Osteoblast (primary cell): ENCODE data around the gene TEPSIN. TPM values are rescaled to one million over a fixed set of nuclear protein-coding genes. Genes with fewer than 3 reads are reported as not detected.

ENCODE experiments used
- DNase-seq: peaks from one replicate; pipeline ENCODE4 v3.0.0; 2011; ENCODE audit warnings: low spot score, mixed read lengths; ENCODE audit not compliant: insufficient read length; ENCODE audit errors: missing footprints
- H2AFZ ChIP-seq: 2 replicates; pipeline ENCODE4 v1.6.0; 2011; ENCODE audit warnings: mild to moderate bottlenecking, low read length
- H3K27ac ChIP-seq: 2 replicates; pipeline ENCODE4 v1.5.1; 2011; ENCODE audit warnings: mild to moderate bottlenecking, low read depth, low read length, moderate library complexity
- H3K27me3 ChIP-seq: 2 replicates; pipeline ENCODE4 v1.6.0; 2012; ENCODE audit warnings: mild to moderate bottlenecking, control low read depth, inconsistent platforms, low read length, moderate library complexity; ENCODE audit not compliant: insufficient read depth
- H3K36me3 ChIP-seq: 2 replicates; pipeline ENCODE4 v1.5.1; 2011; ENCODE audit warnings: mild to moderate bottlenecking, low read length, control low read depth, moderate library complexity; ENCODE audit not compliant: insufficient read depth
- H3K4me1 ChIP-seq: 2 replicates; pipeline ENCODE4 v1.5.1; 2011; ENCODE audit warnings: mild to moderate bottlenecking, low read length, control low read depth, moderate library complexity; ENCODE audit not compliant: insufficient read depth
- H3K4me2 ChIP-seq: 2 replicates; pipeline ENCODE4 v1.6.0; 2011; ENCODE audit warnings: mild to moderate bottlenecking, low read length; ENCODE audit not compliant: insufficient read depth
- H3K4me3 ChIP-seq: fragments of 200-600 bp; sonication (generic); 3 replicates; pipeline ENCODE4 v1.5.1; 2012; ENCODE audit warnings: mild to moderate bottlenecking, low read length, inconsistent platforms; ENCODE audit not compliant: insufficient read depth
- H3K79me2 ChIP-seq: 2 replicates; pipeline ENCODE4 v1.6.0; 2012; ENCODE audit warnings: mild to moderate bottlenecking, low read length, control low read depth, inconsistent platforms; ENCODE audit not compliant: insufficient read depth
- H3K9me3 ChIP-seq: 2 replicates; pipeline ENCODE4 v1.5.1; 2011; ENCODE audit warnings: low read depth, low read length, control low read depth
- H4K20me1 ChIP-seq: 2 replicates; pipeline ENCODE4 v1.6.0; 2012; ENCODE audit warnings: mild to moderate bottlenecking, low read length, control low read depth; ENCODE audit not compliant: insufficient read depth
- total RNA-seq: library from RNA; depleted of rRNA; stranded (reverse); fragments of >200 nt; gene quantifications from 2 replicates; pipeline ENCODE4 v1.2.3, GENCODE V29; 2012
- TF ChIP-seq, protein P1 (sequence below): IDR thresholded peaks from 2 replicates; pipeline ENCODE4 v1.5.1; 2011; ENCODE audit warnings: mild to moderate bottlenecking, low read depth, low read length, moderate library complexity; ENCODE audit errors: extremely low read depth

TEPSIN gene
- total RNA-seq, 1 donor, result 16.6 TPM

DNA sequence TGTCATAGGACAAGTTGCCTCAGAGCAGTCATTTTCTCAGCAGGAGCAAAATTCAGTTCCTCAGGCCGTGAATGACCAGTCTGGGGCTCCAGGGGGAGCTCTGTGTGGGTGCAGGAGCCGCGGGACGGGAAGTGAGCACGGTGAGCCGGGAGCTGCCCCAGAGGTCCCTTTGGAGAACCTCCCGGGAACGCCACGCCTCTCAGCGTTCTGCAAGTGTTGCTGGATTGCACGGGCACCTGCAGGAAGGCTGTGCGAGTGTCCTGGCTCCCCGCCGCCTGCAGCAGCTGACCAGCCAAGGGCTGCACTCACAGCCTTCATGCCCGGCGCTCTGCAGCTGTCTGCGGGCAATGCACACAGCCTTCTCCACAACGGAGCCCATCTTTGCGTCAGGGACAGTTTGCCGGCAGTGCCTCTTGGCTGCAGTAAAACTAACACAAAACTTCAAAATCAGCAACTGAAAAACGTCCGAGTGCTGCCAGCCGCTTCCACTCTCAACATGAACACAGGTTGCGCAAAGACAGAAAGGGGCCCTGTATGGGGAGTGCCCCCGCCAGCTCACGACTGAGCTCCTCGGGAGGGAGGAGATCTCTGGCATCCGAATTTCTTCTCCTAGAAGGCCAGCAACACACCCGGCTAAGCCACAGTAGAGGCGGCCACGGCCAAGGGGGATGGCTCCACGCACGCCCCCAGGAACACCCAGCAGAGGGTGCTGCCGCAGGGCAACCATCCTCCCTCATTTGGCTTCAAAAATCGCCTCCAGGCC is 16.3 kb upstream of the TEPSIN start:
- DNase-seq, result peak; percentile 95
- Histone ChIP-seq H3K27ac (no peak overlapping the region), H3K79me2 (peaks cover 8% of the 10 kb centered on the region), H2AFZ (no peak overlapping the region), H3K4me2 (no peak overlapping the region), H3K4me3 (no peak overlapping the region), H3K27me3 (no peaks in the 10 kb centered on the region), H3K4me1 (peaks cover 6% of the 10 kb centered on the region), H3K9me3 (no peaks in the 10 kb centered on the region), H3K36me3 (peaks cover 33% of the 10 kb centered on the region), H4K20me1 (peaks cover 45% of the 10 kb centered on the region)
- TF ChIP-seq, protein P1, sequence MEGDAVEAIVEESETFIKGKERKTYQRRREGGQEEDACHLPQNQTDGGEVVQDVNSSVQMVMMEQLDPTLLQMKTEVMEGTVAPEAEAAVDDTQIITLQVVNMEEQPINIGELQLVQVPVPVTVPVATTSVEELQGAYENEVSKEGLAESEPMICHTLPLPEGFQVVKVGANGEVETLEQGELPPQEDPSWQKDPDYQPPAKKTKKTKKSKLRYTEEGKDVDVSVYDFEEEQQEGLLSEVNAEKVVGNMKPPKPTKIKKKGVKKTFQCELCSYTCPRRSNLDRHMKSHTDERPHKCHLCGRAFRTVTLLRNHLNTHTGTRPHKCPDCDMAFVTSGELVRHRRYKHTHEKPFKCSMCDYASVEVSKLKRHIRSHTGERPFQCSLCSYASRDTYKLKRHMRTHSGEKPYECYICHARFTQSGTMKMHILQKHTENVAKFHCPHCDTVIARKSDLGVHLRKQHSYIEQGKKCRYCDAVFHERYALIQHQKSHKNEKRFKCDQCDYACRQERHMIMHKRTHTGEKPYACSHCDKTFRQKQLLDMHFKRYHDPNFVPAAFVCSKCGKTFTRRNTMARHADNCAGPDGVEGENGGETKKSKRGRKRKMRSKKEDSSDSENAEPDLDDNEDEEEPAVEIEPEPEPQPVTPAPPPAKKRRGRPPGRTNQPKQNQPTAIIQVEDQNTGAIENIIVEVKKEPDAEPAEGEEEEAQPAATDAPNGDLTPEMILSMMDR, result peak; percentile 47

DNA sequence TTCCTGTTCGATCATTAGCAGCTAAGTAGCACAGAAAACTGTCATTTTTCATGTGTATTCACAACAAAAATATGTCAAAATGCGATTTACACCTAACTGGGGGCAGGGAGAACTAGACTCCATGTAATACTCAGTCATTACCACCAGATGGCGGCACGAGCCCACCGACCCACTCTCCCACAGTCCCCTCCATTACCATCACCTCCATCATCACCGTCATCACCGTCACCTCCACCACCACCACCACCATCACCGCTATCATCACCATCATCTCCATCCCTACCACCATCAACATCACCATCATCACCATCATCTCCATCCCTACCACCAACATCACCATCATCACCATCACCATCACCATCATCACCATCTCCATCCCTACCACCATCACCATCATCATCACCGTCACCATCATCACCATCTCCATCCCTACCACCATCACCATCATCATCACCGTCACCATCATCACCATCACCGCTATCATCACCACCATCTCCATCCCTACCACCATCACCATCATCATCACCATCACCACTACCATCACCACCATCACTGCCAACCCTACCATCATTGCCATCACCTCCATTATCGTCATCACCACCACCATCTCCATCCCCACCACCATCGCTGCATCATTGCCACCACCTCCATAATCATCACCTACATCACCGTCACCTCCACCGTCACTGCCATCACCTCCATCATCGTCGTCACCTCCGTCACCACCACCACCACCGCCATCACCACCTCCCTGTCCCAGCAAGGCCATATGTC is 14.7 kb upstream of the TEPSIN start:
- TF ChIP-seq, protein P1, result peak; percentile 78

DNA sequence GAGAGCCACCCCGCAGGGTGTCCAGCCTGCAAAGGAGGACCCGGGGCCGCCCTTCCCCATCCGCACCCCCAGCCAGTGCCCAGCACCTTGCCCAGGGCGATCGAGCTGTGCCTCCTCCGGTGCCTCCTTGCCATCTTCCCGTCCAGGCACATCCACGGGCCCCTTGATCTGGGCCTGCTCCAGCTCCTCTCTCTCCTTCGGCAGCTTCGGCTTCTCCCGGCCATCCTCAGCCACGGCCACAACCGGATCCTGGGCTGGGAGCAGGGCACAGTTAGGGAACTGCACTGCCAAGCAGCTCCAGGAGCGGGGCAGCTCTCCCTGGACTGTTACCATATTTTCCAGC is 14.1 kb upstream of the TEPSIN start:
- H3K4me1 ChIP-seq, result peaks cover 6% of the 10 kb centered on the region
- no peak overlapping the region for H3K27ac ChIP-seq
- H2AFZ ChIP-seq, result no peak overlapping the region
- peaks cover 22% of the 10 kb centered on the region for H3K36me3 ChIP-seq
- peaks cover 45% of the 10 kb centered on the region for H4K20me1 ChIP-seq
- TF ChIP-seq, protein P1, result no peak
- no peak overlapping the region for H3K4me3 ChIP-seq
- no peak for DNase-seq
- H3K27me3 ChIP-seq, result no peaks in the 10 kb centered on the region
- no peaks in the 10 kb centered on the region for H3K9me3 ChIP-seq
- H3K79me2 ChIP-seq, result peaks cover 8% of the 10 kb centered on the region
- H3K4me2 ChIP-seq, result no peak overlapping the region

More for the DNA sequence above, 14.7 kb upstream of the TEPSIN start:
- Histone ChIP-seq H3K27ac (no peak overlapping the region), H2AFZ (no peak overlapping the region), H4K20me1 (peaks cover 45% of the 10 kb centered on the region), H3K4me1 (peaks cover 6% of the 10 kb centered on the region), H3K27me3 (no peaks in the 10 kb centered on the region), H3K9me3 (no peaks in the 10 kb centered on the region), H3K4me2 (no peak overlapping the region), H3K79me2 (peaks cover 8% of the 10 kb centered on the region), H3K4me3 (no peak overlapping the region), H3K36me3 (peaks cover 22% of the 10 kb centered on the region)
- DNase-seq, result peak; percentile 97
